HG03045 (cell line): Measurements from ENCODE around the gene SLC2A4.

ENCODE experiments used
- ATAC-seq: cut with Tn5 transposase; IDR thresholded peaks from one replicate; pipeline ENCODE4 v1.9.1; 2021; ENCODE audit warnings: mild to moderate bottlenecking, moderate library complexity; ENCODE audit not compliant: unreplicated experiment

SLC2A4 gene

DNA sequence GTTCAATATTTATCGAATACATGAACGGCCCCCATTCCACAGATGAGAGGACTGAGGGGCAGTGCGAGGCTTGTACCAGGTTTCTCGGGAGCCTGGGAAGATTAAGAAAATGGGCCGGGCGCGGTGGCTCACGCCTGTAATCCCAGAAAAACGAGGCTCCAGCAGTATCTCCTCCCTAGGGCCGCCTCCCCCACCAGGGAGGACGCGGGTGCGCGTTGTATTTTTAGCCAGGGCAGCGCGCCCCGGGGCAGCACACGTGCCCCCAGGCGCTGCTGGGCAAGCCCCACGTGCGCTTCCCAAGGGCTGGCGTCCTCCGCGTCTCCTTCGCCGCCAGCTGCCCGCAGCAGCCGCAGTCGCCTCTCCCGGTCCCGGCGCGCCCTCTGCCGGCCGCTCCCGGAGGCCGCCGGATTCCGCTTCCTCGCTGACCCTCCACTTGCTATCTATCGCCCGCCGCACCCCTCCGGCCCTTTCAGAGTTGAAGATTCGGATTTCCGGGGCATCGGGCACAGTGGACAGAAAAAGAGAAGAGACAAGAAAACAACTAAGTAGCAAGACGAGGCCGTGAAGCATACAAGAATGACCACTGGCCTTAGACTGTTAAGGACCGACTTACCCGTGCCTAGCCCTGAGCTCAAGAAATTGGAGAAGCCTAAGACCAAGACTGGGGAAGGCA lies 14.8 kb downstream of the SLC2A4 start:
- no peak for ATAC-seq

DNA sequence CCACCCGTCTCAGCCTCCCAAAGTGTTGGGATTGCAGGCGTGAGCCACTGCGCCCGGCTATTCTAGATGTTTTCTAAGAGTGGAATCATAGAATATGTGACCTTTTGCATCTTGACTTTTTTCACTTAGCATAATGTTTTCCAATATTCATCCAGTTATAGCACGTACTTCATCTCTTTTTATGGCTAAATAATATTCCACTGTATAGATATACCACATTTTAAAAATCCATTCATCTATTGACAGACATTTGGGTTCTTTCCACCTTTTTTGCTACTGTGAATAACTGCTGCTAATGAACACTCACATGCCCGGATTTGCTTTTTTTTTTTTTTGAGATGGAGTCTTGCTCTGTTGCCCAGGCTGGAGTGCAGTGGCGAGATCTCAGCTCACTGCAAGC lies 22.7 kb downstream of the SLC2A4 start:
- no peak for ATAC-seq

DNA sequence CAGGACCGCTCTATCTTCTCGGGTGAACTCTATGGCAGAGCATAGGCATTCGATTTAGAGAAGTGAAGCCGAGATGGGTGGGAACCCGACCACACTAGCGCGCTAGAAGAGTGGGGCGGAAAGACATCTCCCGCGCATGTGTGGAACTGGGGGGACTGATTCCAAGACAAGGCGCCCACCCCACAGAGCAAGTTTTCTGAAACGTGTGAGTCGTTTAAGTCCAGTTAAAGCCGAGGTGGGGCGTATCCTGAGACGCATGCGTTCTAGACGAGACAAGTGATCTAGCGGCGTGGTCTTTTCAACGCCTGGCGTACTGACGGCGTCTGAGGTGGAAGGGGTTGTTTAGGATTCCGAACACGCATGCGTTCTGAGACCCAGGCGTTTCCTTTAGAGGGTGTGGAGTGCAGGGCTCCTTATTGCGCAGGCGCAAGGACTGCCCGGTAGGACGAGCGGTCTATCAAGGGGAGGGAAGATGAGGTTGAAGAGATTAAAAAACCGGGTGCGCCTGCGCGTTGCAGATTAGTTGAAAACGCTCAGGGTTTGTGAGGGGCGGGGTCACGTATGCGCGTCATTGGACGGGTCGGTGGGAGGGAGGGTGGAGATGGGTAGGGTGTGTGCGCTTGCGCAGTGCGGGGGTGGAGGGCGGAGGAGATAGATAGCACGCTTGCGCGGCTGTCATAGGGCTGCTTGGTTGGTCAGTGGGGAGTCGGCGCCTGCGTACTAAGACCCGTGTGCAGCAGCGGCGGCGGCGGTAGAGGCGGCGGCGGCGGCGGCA lies 25.6 kb downstream of the SLC2A4 start, which contains the start of gene EIF5A:
EIF5A (plus strand) TSS at position 718 of the 775 bp plus-strand sequence. CDS start 2,008 bp downstream, outside the sequence.
- peak; percentile 64 for ATAC-seq

DNA sequence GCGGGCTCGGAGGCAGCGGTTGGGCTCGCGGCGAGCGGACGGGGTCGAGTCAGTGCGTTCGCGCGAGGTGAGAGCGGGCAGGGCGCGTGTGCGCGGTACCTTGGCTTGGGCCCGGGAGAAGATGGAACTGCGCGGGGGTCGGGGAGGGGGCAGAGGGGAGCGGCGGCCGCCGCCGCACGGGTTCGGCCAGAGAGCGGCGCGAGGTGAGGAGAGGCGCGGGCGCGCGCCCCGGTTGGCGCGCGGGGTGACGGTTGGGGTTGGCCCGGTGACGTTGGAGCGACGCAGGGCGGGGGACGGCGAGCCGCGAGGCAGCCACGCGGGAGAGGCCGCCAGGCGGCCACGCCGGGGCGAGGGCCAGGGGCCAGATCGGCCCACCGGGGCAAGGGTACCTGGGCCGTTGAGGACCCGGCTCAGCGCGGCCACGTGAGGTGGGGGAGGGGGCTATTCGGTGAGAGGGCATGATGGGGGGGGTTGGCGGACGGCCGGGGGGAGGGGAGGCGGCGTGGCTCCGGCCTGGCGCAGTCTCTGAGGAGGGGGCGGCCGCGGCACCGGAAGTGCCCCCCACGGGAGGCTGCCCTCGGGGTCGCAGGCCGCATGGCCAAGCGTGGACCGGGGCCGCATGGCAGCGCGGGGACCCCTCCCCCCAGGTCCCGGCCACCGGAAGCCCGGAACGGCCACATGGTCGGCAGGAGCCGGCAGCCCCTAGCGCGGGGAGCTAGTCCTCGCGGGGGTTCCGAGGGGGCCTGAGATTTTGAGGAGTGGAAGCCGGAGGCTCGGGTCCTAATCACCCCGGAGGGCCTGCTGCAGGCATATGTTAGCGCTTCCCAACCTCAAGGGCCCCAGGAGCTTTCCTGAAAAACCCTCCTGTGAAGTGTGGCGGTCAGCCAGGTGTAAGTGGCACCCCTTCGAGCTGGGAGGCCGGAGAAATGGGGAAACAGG lies 26.4 kb downstream of the SLC2A4 start:
- peak; percentile 6 for ATAC-seq

DNA sequence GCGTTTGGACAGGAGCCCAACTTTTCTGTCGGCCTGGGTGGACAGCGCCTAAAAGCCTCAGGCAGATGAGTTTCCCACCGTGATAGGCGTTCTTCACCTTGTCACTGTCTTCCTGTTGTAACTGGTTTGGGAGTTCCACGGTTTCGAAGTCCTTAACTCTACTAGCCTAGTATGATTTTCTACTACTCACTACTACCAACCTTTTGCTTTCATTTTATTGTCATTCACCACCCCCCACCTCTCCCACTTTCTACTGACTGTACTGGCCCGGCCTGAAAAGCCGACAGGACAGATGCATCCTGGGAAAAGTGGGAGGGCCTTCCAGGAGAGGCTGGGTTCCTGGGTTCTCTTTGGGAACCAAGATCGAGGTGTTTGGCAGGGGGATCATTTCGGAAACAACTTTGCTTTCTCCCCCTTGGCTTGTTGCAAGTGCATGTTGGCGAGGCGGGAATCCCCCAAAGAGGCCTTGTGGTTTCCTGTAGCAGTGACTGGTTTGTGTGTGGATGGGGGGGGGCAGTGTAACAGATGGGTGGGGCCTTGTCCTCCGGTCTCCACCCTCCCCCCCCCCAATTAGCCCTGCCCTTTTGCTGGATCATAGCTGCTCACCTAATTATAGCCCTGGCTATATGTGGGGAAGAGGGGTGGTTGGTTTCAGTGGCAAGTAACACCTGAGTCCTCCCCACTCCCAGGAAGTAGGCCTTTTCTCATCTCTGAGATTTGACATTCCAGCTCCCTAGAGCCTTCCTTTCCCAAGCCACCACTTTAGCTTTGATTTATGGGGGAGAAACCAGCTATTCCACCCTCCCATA lies 27.3 kb downstream of the SLC2A4 start:
- ATAC-seq, result no peak

DNA sequence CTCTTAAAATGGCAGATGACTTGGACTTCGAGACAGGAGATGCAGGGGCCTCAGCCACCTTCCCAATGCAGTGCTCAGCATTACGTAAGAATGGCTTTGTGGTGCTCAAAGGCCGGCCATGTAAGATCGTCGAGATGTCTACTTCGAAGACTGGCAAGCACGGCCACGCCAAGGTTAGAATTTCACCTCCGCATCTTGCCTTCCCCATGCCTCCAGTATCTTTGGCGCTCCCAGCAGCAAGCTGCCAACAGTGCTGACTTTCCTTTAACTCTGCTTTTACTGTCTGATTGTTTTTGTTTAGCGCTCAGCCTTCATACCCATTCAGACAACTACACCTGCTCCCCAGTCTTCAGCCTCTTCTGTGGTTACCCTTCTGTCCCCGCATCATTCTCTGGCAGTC lies 28.1 kb downstream of the SLC2A4 start:
- no peak for ATAC-seq

DNA sequence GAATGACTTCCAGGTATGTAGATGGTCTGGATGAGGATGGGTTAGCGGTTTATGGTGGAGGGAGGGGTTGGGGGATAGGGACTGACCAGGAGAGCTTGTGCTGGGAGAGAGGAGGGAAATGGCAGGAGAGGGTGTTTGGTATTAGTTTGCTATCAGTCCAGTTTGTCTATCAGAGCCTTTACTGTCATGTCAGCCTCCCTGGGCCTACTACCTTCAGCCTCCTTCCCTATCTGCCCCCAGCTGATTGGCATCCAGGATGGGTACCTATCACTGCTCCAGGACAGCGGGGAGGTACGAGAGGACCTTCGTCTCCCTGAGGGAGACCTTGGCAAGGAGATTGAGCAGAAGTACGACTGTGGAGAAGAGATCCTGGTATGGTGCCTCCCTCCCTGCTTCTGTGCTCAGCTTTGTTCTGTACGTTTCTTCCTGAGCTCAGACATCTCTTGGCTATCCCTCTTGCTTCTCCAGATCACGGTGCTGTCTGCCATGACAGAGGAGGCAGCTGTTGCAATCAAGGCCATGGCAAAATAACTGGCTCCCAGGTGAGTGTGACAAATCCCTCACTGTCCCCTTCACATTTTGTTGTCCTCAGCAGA lies 29.7 kb downstream of the SLC2A4 start:
- ATAC-seq, result no peak

DNA sequence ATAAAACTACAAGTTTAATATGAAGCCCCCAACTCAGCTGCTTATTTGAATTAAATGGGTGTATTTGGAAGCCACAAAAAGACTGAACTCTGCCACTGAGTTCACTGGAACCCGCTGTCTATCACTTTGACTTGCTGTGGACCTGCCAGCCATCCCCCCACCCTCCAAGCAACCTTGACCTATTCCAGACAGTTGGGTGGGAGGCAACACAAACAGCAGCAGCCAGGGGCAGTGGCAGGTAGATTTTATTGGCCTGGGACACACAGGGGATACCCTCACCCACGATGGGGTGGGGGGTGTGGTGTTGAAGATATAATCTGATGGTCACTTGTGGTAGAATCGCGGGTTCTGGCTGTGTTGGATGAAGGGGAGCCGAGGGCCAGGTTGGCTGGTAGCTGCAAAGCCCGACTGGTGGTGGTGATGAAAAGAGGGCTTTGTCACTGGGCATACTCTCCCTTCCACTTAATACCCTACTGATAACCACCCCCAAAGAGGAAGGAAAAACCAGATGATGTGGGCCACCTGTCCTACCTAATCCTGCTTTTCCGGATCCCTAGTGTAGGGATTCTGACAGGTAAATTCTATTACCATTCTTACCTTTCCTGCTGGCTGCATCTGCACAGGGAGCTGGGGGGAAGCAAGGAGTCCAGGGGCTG lies 31.0 kb downstream of the SLC2A4 start:
- ATAC-seq, result no peak

DNA sequence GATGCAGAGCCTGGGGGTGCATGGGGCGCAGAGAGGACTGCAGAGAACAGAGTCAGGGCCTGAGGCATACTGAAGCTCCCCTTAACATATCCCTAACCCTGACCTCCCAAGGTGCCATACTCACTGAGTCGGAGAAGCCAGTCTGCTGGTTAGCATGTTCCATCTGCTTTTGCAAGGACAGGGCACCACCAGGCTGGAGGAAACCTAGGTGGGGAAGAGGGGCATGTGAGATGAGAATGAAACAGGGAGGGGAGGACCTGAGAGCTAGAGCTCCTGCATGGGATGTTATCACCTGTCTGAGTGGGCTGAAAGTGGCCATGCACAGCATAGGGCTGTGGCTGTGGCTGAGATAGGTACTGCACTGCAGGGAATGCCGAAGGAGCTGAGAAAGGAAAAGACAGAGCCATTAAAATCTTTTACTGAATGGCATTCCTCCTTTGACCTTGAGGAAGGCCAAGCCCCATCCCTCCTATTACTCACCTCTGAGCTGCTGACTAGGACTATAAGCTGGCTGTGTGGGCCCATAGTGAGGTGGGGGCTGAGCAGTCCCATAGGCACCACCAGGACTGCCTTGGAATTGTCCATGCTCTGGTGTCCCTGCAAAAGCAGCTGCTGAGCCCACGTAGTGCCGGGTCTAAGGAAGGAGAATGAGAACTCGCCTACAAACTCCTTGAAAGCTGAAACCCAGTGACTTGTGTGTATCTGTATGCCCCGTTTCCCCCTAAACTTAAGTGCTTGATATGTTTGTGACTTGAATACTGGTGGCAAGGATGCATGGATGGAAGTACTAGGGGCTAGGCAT lies 31.8 kb downstream of the SLC2A4 start:
- ATAC-seq, result no peak

DNA sequence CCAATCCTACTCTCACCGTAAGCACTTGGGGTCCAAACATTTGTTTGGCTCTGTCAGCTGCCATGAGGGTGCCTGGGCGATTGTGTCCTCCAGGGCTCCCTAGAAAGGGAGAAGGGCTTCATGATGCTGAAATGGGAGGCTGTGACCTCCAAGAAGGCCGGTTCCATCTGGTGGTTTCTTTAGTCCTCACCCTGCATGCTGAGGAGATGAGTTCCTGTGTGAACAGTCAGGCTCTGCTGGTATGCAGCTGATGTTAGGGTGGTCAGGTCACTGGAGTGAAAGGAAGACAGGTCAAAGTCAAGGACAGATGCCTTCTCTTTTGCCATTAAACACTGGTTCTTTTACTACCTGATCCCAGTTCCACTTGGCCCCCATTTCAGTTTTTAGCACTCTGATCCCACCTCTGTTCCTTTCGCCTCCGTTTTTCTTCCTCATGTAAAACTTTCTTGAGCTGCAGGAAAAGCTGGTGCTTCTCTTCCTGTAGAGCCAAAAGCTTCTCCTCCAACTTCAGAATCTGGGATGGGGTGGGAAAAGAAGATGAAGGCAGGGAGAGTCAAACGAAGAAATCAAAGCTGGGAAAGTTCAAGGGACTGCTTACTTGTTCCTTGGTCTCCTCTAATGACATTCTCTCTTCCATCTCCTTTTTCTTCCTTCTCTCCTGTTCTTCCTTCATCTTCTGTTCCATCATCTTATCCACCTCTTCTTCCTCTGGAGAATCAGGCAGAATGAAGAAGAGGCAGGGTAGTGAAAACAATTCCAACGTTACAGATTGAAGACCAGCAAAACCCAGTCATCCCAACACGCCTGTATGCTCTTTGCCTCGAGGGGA lies 32.6 kb downstream of the SLC2A4 start:
- ATAC-seq, result no peak

DNA sequence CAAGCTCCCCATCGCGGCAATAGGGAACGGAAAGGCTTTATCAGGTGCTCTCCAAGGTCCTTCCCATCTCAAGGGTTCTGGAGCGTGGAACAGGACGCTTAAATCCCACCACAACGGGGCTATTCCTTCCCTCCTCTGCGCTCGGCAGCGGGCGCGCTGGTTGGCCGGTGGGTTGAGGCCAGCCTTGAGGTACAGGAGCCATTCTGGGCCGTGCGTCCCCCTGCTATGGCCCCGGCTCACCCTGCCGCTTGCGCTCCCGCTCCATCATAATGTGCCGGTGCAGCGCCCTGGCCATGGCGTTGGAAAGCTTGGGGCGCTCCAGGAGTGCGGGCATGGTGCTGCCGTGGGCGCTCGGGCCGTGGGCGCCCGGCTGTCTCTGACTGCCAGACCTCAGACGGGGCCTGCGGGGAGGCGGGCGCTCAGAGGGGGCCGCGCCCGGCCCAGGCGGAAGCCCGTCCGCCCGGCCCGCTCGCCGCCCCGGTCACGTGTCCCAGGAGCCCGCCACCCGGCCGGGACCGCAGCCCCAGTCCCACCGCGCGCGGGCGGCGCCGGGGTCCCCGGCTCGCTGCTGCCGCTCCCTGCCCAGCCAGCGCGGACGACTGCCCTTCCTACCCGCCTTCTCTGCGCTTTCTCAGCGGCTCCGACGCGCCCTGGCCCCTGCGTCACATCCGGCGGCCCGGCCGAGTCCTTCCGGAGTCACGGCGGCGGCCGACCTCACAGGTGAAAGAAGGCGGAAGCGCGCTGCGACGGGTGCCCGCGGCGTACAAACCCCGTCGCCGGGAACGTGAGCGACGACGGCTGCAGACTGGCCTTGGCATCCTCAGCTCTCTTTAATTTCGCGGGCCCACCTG lies 33.4 kb downstream of the SLC2A4 start, which contains the start of gene GPS2:
GPS2 (minus strand) TSS at position 642 of the 851 bp plus-strand sequence; CDS start at position 334, 308 bp downstream.
- ATAC-seq, result peak; percentile 74

DNA sequence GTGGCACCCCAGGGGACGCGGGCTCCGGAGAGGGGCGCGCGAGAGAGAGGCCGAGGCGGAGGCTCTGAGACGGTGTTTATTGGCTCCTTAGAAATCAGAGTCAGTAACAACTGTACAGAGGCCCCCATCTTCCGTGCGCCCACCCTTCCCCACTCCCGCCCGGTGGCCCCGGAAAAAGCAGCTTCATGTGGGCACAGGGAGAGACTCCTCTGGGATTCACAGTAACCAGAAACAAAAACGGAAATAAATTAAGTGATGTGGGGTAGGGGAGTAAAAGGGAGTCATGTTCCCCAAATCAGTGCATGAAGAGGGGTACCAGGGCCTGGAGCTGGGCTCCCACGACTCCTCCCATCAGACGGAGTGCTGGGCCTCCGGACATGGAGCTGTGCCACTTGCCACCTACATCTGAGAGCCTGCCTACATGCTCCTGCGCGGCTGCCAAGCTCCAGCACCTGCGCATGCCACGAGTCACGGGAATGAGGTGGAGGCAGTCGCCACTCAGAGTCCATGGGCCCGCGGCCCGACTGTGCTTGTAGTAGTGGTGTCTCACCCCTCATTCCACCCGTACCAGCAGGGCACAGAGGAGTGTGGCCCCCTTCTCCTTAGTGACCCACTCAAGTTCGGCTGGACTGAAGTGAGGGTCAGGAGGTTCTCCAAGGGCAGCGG lies 34.2 kb downstream of the SLC2A4 start:
- no peak for ATAC-seq

DNA sequence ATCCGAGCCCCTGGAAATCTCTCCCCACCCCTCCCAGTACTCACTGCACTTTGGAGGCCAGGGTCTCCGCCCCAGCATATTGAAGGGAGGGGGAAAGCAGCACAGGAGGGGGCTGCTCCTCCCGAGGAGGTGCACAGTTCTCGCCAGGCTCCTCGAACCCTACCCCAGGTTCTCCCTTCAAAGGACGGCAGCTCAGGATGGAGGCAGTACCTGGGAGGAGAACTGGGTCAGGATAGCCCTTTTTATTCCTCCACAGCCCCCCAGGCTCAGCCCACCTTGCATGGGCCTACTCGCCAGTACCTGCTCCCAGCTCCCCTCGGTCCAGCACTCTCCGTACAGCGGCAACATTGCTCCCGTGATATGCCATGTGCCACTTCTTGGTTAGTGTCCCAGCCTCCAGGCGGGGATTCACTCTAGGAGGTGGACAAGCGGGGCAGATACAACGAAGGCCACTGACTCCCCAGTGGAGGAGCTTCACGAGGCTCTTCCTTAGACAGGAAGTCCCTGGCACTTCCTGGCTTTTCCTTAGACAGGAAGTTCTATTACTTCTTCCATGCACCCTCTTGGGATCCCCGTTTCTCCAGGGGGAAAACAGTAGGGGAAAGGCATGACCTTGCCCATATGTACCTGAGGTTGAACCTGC lies 35.8 kb downstream of the SLC2A4 start:
- ATAC-seq, result no peak

DNA sequence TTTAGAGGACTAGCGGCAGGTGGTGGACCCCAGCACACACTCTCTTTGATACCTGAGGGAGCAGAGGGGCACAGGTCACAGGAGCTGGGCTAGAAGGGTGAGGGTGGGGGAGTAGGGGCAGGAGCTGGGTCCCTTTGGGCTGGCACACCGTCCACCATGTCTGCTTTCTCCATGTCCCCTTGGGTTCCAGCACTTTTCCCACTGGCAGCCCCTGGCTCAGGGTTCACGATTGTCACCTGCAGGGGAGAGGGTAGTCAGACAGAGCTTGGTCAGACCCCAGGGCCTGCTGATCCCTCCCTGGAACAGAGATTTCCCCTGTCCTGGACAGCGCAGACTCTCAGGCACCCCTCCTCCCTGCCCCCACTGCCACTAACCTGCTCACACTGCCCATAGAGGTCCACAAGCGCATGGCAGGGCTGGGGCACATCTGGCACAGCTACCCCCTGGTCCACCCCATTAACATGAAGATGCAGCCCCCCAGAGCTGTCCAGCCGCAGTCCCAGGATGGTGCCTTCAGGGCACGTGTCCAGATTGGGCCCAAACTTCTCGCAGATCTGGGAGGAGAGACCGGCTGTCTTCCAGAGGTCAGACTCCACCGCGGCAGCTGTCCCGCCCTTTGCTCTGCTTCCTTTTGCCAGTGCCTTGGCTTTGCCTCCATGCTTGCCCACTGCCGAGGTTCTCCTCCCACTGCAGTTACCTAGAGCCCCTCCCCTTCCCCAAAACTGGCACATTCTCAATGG lies 36.8 kb downstream of the SLC2A4 start:
- no peak for ATAC-seq

DNA sequence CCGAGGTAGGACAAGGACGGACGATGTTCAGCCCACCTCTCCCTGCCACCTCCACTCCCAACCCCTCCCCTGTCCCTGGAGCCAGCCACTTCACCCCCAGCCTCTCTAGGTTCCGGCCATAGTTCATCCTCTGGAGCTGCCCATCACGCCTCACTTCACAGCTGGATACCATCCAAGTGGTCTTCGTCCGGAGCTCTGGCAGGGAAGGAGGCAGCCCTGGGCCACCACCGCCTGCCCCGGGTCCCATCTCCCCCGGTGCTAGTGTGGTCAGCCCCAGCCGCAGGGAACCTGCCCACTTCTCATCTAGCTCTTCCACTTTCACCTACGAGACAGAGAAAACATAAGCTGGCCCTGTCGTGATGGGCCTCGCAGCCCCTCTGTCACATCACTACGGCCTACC lies 39.9 kb downstream of the SLC2A4 start:
- no peak for ATAC-seq
